A673 (cell line): ENCODE measurements around the gene SLC36A3.

Source experiments
- CTCF ChIP-seq: fragments of 300-800, 200-600 bp; sonication (generic); conservative IDR thresholded peaks from 2 replicates; pipeline ENCODE4 v1.5.1; 2017; ENCODE audit warnings: low read depth, mild to moderate bottlenecking, antibody characterized with exemption, low read length, moderate library complexity, mixed read lengths
- EZH2 ChIP-seq: fragments of 200-600 bp; sonication (generic); IDR thresholded peaks from 2 replicates; pipeline ENCODE4 v1.6.1; 2017; ENCODE audit warnings: borderline replicate concordance, low read depth, mild to moderate bottlenecking, mixed read lengths, antibody characterized with exemption, low read length; ENCODE audit not compliant: poor library complexity, severe bottlenecking

GRCh38 chr5:151303666-151304065 is at the start of gene SLC36A3:
- TF ChIP-seq EZH2 (no peak), CTCF (no peak)
